ENCODE data around the gene GLG1. TPM values are rescaled to one million over a fixed set of nuclear protein-coding genes. Genes with fewer than 3 reads are reported as not detected.

GLG1 gene
- total RNA-seq, 1 donor from 2014 or later, result 72.1 TPM

DNA sequence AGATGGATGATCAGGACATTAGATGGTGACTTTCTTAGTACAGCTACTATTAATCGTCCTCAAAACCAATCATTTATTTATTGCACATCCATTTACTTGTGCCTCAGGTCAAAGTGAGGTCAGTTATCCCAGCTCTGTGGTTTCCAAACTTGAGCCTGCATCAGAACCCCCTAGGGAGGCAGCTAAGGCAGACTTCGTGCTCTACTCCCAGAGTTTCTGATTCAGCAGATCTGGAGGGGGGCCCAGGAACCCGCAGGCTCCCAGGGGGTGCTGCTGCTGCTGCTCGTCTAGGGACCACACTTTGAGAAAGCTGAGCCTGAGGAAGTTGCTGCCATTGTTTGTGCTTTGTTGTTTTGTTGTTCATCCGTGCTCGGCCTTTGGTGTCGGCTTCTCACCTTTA, 141.6 kb downstream of the GLG1 start:
- no peak for TF ChIP-seq CTCF (conservative IDR thresholded peaks at IDR 0.05; ENCODE audit: low read depth, low read length)

DNA sequence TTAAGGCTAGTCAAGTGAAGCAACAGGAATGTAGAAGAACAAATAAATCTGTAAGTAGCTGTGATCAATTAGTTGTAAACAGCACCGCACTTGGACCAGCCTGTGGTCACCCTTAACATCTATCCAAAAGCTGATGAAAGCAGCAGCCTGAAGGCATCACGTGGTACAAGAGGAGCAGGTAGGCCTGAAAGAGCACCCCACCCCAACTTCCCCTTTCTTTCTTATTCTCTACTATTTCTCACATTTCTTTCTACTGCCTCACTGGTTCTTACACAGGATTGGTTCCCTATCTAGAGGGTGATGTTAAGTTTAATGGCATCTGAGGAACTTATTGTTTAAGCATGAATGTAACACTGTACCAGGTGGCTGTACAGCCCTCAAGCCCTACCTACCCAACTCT, 143.0 kb downstream of the GLG1 start:
- no peak overlapping the region for H3K4me3 ChIP-seq (ENCODE audit: low read depth, low read length)
- TF ChIP-seq CTCF (conservative IDR thresholded peaks at IDR 0.05; ENCODE audit: low read depth, low read length), result no peak
- DNase-seq (ENCODE audit: low read depth), result no peak

More for the DNA sequence above, 141.6 kb downstream of the GLG1 start:
- DNase-seq (ENCODE audit: low read depth), result no peak
- no peak overlapping the region for H3K4me3 ChIP-seq (ENCODE audit: low read depth, low read length)

DNA sequence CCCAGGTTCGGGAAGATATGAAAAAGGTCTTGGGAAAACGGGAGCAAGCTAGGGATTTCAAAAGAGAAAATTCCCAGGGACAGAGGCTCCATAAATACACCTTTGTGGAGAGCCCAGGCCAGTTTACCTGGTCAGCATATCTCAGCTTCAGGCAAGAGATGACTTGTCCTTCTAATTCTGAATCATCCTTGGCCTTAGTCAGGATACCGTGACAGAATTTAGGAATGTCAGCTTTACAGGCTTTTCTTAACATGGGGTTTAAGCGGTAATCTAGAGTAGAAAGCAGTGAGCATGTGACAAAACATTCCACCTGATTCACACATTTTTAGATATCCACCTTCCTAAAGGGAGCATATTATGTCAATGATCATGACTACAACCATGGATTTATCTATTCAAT, 144.6 kb downstream of the GLG1 start:
- DNase-seq (ENCODE audit: low read depth), result no peak
- no peak for TF ChIP-seq CTCF (conservative IDR thresholded peaks at IDR 0.05; ENCODE audit: low read depth, low read length)
- no peak overlapping the region for H3K4me3 ChIP-seq (ENCODE audit: low read depth, low read length)

DNA sequence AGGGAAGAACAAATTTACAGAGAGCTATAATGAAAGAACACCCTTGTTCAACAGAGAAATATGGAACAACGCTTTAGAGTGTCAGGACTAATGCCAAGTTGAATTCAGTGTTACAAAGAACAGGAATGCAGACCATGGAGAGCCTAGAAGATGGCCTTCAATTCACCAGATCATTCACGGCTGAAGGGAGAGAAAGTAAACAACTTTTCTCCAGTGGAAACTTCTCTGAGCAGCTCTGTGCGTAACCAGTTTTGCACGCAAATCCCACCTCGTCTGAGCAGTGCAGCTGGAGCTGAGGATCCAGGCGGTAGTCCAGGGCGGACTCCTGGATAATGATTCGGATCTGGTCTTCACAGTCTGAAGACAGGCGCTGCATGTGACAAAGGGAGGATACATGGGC, 145.1 kb downstream of the GLG1 start:
- no peak for DNase-seq (ENCODE audit: low read depth)
- TF ChIP-seq CTCF (conservative IDR thresholded peaks at IDR 0.05; ENCODE audit: low read depth, low read length), result no peak
- no peak overlapping the region for H3K4me3 ChIP-seq (ENCODE audit: low read depth, low read length)

DNA sequence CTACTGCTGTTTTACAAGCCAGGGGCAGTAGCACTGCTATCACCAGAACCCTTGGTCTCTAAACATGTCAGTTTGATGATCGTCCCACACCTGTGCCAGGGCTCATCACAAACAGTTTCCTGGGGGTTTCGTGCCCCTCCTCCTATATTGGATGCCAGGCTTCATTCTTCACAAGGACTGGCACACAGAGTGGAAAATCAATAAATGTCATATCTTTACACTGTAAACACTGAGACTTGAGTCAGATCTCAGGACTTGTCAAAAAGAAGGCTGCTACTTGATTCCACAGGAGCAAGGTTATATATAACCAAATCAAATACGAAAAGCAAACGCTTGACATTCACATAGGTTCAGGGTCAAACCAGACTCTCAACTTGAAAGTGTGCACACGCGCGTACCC, 146.4 kb downstream of the GLG1 start:
- no peak overlapping the region for H3K4me3 ChIP-seq (ENCODE audit: low read depth, low read length)
- DNase-seq (ENCODE audit: low read depth), result no peak
- no peak for TF ChIP-seq CTCF (conservative IDR thresholded peaks at IDR 0.05; ENCODE audit: low read depth, low read length)

- TF ChIP-seq CTCF (conservative IDR thresholded peaks at IDR 0.05; ENCODE audit: low read depth, low read length), result no peak
- no peak for DNase-seq (ENCODE audit: low read depth)
- H3K4me3 ChIP-seq (ENCODE audit: low read depth, low read length), result no peak overlapping the region
These were observed 150.7 kb downstream of the GLG1 start for GRCh38 chr16:74456290-74456625.

DNA sequence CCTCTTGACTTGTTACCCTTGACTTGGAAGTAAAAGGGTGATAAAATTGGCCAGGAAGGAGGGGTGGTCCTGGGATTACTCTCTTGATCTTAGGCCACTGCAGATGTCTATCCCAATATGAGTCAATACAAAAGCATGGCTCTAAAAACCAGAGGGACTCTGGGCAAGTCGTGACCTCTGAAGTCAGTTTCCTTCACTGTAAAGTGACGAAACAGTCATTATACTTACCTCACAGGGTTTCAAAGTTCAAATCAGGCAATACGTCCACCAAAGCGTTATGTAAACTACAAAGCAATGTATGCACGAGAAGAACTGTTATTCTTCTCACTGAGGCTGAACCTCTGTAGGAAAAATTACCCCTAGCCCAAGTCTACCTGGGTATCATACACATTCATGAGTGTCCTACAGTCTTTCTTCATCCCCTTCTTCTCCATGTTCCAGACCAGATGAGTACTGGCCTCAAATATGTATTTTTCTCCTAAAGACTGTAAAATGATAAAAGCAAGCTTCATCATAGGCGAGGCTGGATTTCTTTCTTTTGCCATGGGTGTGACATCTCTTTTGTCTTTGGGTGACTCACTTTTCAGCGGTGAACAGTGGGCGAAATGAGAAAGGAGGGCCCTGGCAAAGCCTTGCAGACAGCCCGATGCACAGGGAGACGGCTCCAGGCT, 151.2 kb downstream of the GLG1 start:
- no peak for TF ChIP-seq CTCF (conservative IDR thresholded peaks at IDR 0.05; ENCODE audit: low read depth, low read length)
- no peak for DNase-seq (ENCODE audit: low read depth)
- H3K4me3 ChIP-seq (ENCODE audit: low read depth, low read length), result no peak overlapping the region
